Stimulated activated naive B cell treated with anti-CD40 and anti-IgM and Interleukin-4, amounts not matched to agents 10 μg/mL and 1 μg/mL and 100 μg/mL, for 72 hours (primary cell): ENCODE results near the gene IL6ST.
"Not testable (repeated sequence)": the region's sequence is repeated elsewhere in the genome, so short reads cannot be mapped to it uniquely, and the experiment has no call there.

Experiments used
- ATAC-seq, 2 donors: fragments of 150-1000 bp; cut with Tn5 transposase; replicated peaks; 2 replicates each; pipeline ENCODE4 v1.10.0; 2021; ENCODE audit warnings: moderate library complexity in 1 of 2
- DNase-seq: peaks from one replicate; pipeline ENCODE4 v3.0.0; 2021
- H3K27ac Mint-ChIP-seq: one replicate; pipeline ENCODE4 v1.8.0; 2022; ENCODE audit warnings: mild to moderate bottlenecking, mixed read lengths
- H3K27me3 Mint-ChIP-seq, 2 donors: one replicate each; pipeline ENCODE4 v1.8.0; 2022; ENCODE audit warnings: mixed read lengths in 2 of 2
- H3K36me3 Mint-ChIP-seq, 2 donors: one replicate each; pipeline ENCODE4 v1.8.0; 2022; ENCODE audit warnings: mixed read lengths in 2 of 2, mild to moderate bottlenecking in 1 of 2
- H3K4me1 Mint-ChIP-seq, 2 donors: one replicate each; pipeline ENCODE4 v1.8.0; 2022; ENCODE audit warnings: mixed read lengths in 2 of 2, mild to moderate bottlenecking in 1 of 2
- H3K4me3 Mint-ChIP-seq, 2 donors: one replicate each; pipeline ENCODE4 v1.8.0; 2022; ENCODE audit warnings: mild to moderate bottlenecking in 2 of 2, mixed read lengths in 2 of 2, moderate library complexity in 1 of 2
- H3K9me3 Mint-ChIP-seq, 2 donors: one replicate each; pipeline ENCODE4 v1.8.0; 2022; ENCODE audit warnings: mixed read lengths in 2 of 2, mild to moderate bottlenecking in 1 of 2

Gene IL6ST

DNA sequence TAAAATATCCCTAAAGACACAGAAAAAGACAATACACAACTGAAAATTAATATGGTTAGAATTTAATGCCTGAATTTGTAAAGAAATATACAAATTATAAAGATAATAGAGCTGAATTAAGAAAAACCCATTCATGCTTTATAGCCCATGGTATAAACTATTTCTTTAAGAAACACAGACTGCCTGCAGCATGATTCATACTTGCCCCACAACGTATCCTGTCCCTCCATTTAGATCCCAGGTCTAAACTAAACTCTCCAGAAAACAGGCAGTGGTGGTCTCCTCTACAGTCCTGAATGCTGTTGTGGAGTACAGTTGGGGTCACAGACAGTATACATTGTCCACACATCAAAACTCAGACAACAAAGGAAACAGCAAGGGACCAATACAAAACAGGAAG, 24.8 kb downstream of the IL6ST start:
- H3K4me3 Mint-ChIP-seq = no peak overlapping the region
- DNase-seq (no peak), ATAC-seq (no peak)
- no peak overlapping the region for H3K27ac Mint-ChIP-seq
- H3K36me3 Mint-ChIP-seq = peaks cover 15 to 31% of the 10 kb centered on the region in 2 donors
- no peaks in the 10 kb centered on the region for H3K27me3 Mint-ChIP-seq
- H3K9me3 Mint-ChIP-seq = no peaks in the 10 kb centered on the region
- peaks cover 0 to 2% of the 10 kb centered on the region in 2 donors for H3K4me1 Mint-ChIP-seq

DNA sequence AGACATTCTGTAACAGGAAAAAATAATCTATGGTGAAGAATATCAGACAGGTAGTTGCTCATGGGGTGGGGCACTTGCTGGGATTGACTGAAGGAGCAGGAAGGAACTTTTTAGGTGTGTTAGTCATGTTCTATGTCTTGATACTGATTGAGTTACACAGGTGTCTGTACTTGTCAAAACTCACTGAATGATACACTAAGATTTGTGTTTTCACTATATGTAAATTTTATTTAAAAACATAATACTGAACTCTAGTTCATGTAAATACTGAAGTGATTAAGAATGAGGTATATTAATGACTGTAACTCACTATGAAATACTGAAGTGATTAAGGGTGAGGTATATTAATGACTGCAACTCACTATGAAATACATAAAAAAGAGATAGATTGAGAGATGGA, 28.5 kb downstream of the IL6ST start:
- H3K27ac Mint-ChIP-seq = no peak overlapping the region
- peaks cover 0 to 2% of the 10 kb centered on the region in 2 donors for H3K4me1 Mint-ChIP-seq
- DNase-seq (no peak), ATAC-seq (no peak)
- H3K4me3 Mint-ChIP-seq = no peak overlapping the region
- peaks cover 19 to 30% of the 10 kb centered on the region in 2 donors for H3K36me3 Mint-ChIP-seq
- no peaks in the 10 kb centered on the region for H3K27me3 Mint-ChIP-seq
- H3K9me3 Mint-ChIP-seq = no peaks in the 10 kb centered on the region

DNA sequence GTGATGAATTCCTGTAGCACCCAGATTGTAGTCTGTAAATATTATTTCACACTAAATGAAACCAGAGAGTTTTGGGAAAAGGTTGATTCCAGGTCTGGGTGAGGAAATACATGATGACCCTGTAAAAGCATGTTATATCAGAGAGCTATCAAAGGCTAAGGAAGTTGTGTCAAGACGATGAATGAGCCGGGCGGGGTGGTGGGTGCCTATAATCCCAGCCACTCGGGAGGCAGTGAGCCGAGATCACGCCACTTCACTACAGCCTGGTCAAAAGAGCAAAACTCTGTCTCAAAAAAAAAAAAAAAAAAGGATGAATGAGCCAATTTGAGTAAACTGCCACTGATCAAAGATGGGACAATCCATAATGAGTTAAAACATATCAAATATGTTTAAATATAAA, 29.2 kb downstream of the IL6ST start:
- ATAC-seq (no peak), DNase-seq (no peak)
- H3K27me3 Mint-ChIP-seq = no peaks in the 10 kb centered on the region
- no peaks in the 10 kb centered on the region for H3K4me1 Mint-ChIP-seq
- H3K36me3 Mint-ChIP-seq = peaks cover 19 to 32% of the 10 kb centered on the region in 2 donors
- H3K27ac Mint-ChIP-seq = no peak overlapping the region
- H3K4me3 Mint-ChIP-seq = no peak overlapping the region
- H3K9me3 Mint-ChIP-seq = no peaks in the 10 kb centered on the region

DNA sequence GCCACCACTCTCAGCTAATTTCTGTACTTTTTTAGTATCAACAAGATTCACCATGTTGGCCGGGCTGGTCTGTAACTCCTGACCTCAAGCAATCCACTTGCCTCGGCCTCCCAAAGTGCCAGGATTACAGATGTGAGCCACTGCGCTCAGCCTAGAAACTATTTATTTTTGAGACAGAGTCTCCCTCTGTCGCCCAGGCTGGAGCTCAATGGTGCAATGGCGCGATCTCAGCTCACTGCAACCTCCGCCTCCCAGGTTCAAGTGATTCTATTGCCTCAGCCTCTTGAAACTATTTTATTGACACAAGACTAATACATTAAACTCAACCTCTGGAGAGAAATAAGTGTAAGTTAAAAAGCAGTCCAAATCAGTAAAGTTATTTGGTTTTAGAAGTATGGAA, 34.0 kb downstream of the IL6ST start:
- no peaks in the 10 kb centered on the region for H3K9me3 Mint-ChIP-seq
- H3K27me3 Mint-ChIP-seq = no peaks in the 10 kb centered on the region
- ATAC-seq (no peak), DNase-seq (no peak)
- no peak overlapping the region for H3K27ac Mint-ChIP-seq
- H3K4me1 Mint-ChIP-seq = no peaks in the 10 kb centered on the region
- H3K36me3 Mint-ChIP-seq = peaks cover 17 to 32% of the 10 kb centered on the region in 2 donors
- no peak overlapping the region for H3K4me3 Mint-ChIP-seq

DNA sequence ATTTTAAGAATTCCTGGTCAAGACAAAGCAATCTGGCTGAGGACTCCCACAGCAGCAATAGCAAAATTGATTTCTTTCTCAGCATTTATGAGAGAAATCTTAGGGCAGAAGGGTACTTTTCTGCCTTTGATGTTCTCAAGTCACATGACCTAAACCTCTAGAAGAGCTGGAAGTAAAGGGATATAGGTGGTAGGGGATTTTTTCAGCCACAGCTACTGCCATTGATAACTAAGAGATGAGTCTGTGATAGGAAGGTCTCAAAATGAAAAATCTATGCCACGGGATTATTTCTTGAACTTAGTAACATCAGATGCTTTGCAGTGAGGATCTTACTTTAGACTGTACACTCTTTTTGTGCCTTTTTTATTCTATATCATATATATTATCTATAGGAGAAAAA, 35.6 kb downstream of the IL6ST start:
- no peaks in the 10 kb centered on the region for H3K27me3 Mint-ChIP-seq
- H3K4me3 Mint-ChIP-seq = no peak overlapping the region
- H3K9me3 Mint-ChIP-seq = no peaks in the 10 kb centered on the region
- no peak overlapping the region for H3K27ac Mint-ChIP-seq
- H3K36me3 Mint-ChIP-seq = peaks cover 18 to 26% of the 10 kb centered on the region in 2 donors
- DNase-seq (no peak), ATAC-seq (no peak)
- no peaks in the 10 kb centered on the region for H3K4me1 Mint-ChIP-seq

DNA sequence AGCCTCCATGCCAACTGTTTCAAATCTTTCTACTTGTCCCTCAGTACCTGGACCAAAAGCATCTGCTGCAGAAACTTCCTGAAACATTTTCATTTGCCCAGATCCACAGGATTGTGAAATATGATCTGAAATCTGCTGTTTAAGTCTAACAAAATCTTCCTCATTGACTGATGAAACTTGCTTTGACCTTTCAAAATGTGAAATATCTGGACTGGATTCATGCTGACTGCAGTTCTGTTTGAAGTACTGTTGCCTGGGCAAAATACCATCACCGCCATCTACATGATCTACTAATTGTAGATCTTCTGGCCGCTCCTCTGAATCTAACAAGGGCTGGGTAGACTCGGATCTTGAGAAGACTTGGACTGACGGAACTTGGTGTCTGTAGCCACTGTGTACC, 53.6 kb downstream of the IL6ST start:
- DNase-seq, H3K27ac Mint-ChIP-seq, H3K4me1 Mint-ChIP-seq, ATAC-seq, H3K4me3 Mint-ChIP-seq, H3K9me3 Mint-ChIP-seq, H3K27me3 Mint-ChIP-seq: not testable (repeated sequence)
- peaks cover 14 to 15% of the 10 kb centered on the region in 2 donors for H3K36me3 Mint-ChIP-seq

DNA sequence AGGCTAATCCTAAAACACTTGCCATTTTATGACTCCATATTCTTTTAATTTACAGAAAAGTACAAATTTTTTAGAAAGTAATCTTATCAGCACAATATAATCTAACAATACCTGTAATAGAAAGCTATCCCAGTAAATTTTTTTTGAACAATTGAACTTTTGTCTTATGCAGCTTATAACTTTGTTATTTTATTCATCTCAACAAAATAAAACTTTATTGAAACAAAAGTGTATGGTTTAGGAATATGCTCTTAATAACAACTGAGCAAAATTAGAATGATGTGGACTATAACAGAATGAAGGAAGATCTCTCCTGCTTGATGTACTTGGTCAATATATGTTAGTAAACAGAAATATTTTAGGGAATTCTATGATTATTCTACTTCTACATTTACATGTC, 57.2 kb downstream of the IL6ST start:
- H3K27ac Mint-ChIP-seq, DNase-seq, H3K4me1 Mint-ChIP-seq, H3K9me3 Mint-ChIP-seq, ATAC-seq, H3K4me3 Mint-ChIP-seq, H3K27me3 Mint-ChIP-seq, H3K36me3 Mint-ChIP-seq: not testable (repeated sequence)

DNA sequence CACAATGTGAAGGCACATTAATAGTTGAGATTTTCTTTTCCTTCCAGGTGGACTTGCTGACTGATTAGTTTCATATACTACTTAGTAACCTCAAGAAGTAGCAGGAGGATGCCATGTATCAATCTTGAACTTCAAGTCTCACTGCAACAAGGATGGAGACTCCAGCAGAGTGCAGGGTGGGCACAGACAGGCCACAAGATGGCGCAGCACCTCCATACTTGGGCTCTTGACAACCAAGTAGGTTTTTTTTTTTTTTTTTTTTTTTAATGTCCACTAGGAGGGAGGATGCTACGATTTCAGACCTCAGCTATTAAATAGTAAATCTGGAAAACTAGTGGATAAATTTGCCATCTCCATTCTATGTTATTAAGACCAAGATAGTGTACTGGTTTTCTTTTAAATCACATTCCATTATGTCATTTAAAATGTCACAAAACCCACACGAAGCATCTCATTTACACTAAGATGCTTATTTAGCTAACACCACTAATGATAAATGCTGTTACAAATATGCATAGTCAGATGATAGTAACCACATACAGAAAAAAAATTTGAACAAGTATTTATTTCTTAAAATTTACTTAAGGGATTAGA, 58.6 kb downstream of the IL6ST start:
- Mint-ChIP-seq H3K4me3 (no peak overlapping the region), H3K36me3 (peaks cover 0 to 3% of the 10 kb centered on the region in 2 donors)

DNA sequence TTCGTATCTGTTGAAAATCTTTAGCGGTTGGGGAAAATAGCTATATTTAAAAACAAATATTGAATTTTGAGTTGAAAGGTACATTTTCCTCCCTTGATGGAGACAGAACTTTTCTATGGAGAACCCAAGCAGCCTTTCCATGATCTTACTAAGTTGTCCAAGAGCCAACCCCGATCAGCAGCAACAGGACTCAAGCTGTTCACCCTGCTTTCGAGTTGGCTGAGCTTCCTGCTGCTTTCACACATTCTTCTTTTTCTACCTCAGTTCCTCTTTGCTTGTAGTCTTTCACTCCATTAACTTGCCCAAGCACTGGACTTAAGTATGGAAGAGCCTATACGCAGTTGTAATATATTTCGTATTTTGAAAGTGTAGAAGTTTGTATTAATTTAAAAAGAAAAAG, 59.4 kb downstream of the IL6ST start:
- Mint-ChIP-seq H3K36me3 (peaks cover 0 to 3% of the 10 kb centered on the region in 2 donors), H3K27me3 (no peaks in the 10 kb centered on the region), H3K9me3 (no peaks in the 10 kb centered on the region), H3K27ac (no peak overlapping the region), H3K4me3 (no peak overlapping the region), H3K4me1 (peaks cover 0 to 2% of the 10 kb centered on the region in 2 donors)
- ATAC-seq (no peak), DNase-seq (no peak)

More for the DNA sequence above, 58.6 kb downstream of the IL6ST start:
- Mint-ChIP-seq H3K4me1 (peaks cover 0 to 2% of the 10 kb centered on the region in 2 donors), H3K27me3 (no peaks in the 10 kb centered on the region), H3K27ac (no peak overlapping the region), H3K9me3 (no peaks in the 10 kb centered on the region)
- ATAC-seq = peak; percentile 89 to 94
- DNase-seq = peak; percentile 70

DNA sequence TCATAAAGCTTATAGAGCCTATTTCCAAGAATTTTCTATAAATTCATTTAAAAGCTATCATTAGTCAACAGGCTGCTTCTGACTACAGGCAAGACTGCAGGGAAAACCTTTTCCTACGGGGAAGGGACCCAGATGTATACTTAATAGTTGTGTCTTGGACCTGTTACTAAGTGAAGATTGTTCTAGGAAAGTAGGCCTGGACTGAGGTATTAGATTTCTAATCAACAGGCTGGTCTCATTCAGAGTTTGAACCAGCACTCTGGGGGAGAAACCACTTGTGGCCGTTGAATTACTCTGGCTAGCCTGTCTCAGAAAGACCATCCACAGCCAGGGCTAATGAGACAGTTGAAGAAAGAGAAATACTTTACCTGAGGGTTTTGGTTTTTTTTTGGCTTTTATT, 60.0 kb downstream of the IL6ST start:
- ATAC-seq (no peak), DNase-seq (no peak)
- Mint-ChIP-seq H3K9me3 (no peaks in the 10 kb centered on the region), H3K4me1 (peaks cover 0 to 2% of the 10 kb centered on the region in 2 donors), H3K27ac (no peak overlapping the region), H3K27me3 (no peaks in the 10 kb centered on the region), H3K36me3 (no peaks in the 10 kb centered on the region), H3K4me3 (no peak overlapping the region)

DNA sequence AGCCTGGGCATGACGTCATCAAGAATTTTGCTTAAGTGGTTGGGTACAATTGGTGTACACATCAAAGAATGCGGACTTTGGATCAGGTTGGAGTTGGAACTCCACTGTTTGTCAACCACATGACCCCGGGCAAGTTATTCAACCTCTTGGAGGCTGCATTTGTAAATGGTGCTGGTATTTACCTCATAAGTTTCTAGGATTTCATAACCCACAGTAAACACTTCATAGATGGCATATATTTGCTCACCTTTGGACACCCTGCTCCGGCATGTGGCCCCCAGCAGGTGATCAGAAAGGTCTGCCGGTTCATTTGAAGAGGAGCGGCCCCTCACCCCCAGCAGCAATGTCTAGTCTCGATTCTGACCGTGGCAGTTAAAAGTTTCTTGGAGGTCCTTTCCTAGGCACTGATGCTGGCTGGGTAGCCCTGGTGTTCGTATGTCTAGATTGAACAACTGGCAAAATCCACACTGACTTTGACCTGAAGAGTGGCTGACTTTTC, 60.6 kb downstream of the IL6ST start:
- peaks cover 0 to 2% of the 10 kb centered on the region in 2 donors for H3K4me1 Mint-ChIP-seq
- H3K4me3 Mint-ChIP-seq = no peak overlapping the region
- H3K36me3 Mint-ChIP-seq = no peaks in the 10 kb centered on the region
- no peaks in the 10 kb centered on the region for H3K9me3 Mint-ChIP-seq
- no peak overlapping the region for H3K27ac Mint-ChIP-seq
- no peaks in the 10 kb centered on the region for H3K27me3 Mint-ChIP-seq
- ATAC-seq (no peak), DNase-seq (no peak)

DNA sequence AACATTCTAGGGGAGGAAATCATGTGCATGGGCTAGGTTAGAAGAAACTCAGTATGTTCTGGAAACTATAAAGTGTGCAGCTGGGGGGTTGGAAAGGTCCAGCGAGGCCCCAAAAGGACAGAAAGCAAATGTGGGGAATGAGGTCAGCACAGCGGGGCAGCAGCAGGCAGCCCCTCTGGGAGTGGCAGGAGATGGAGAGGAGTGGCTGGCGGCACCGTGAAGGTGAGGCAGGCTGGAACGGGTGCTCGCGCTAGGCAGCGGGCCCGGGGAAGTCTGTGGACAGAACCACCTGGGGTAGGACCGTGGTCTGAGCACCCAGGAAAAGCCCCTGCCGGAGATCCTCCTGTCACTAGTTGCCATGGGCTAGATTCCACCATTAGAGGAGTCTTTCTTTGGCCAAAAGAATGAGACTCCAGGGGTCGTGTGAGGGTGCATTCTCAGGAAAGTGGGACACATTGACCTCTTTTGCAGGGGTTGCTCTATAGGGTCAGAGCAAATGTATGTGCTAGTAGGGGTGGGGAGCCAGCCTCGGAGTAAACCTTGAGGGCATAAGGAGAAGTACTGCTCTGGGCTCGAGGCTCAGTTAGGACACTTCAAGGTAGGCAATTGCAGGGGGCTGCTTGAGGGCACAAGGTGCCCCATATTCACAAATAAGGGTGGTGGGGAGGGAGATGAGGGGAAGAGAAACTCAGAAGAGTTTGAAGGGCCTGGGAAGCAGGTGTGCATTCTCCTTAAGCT, 61.2 kb downstream of the IL6ST start:
- H3K4me1 Mint-ChIP-seq = peaks cover 0 to 2% of the 10 kb centered on the region in 2 donors
- DNase-seq (no peak), ATAC-seq (no peak)
- H3K4me3 Mint-ChIP-seq = no peak overlapping the region
- H3K27me3 Mint-ChIP-seq = no peaks in the 10 kb centered on the region
- H3K9me3 Mint-ChIP-seq = no peaks in the 10 kb centered on the region
- H3K27ac Mint-ChIP-seq = no peak overlapping the region
- H3K36me3 Mint-ChIP-seq = no peaks in the 10 kb centered on the region

DNA sequence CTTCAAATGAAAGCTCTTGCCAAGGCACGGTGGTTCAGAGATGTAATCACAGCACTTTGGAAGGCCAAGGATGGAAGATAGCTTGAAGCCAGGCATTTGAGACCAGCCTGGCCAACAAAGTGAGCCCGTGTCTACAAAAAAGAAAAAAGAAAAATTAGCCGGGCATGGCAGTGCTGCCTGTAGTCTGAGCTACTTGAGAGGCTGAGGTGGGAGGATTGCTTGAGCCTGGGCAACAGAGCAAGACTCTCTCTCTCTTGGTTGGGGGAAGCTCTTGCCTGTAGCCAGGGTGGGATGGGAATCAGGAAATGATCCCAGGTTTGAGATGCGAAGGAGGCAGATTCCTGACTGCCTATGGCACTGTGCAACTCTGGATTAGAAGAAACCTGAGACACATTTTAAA, 62.1 kb downstream of the IL6ST start:
- ATAC-seq (no peak), DNase-seq (no peak)
- Mint-ChIP-seq H3K4me3 (no peak overlapping the region), H3K36me3 (no peaks in the 10 kb centered on the region), H3K27ac (no peak overlapping the region), H3K27me3 (peaks cover 0 to 7% of the 10 kb centered on the region in 2 donors), H3K4me1 (peaks cover 0 to 2% of the 10 kb centered on the region in 2 donors), H3K9me3 (no peaks in the 10 kb centered on the region)

DNA sequence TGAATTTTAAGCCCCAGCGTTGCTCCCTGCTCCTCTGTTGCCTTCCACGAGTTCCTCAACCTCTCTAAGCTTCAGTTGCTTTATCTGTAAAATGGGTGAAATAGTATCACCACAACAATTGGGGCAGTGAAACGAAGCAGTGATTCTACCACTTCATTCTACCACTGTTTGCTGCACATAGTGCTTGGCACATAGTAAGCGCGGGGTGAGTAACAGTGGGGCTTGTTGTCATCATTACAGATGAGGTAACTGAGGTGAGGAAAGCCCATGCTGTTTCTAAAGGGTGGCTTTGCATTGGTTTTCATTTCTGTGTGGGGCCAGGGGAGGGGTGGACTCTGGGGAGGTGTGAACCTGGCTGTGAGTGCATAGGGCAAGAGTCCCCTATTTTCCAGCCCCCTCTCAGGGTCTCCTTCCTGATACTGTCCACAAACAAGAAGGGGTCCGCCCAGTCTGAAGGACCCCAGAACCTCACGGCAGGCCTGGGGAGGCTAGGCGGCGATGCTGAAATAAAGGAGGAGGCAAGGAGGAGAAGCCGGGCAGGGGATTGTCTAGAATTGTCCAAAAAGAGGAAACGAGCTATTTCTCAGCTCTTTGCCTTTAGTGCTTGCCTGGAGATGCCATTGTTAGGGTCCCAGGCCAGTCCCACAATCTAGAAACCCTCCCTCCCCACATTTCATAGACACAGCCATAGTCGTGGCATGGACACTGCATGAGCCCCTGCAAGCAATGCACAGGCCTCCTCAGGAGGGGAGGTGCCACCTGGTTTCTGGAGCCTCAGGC, 65.6 kb downstream of the IL6ST start:
- no peak overlapping the region for H3K27ac Mint-ChIP-seq
- DNase-seq = no peak
- no peaks in the 10 kb centered on the region for H3K9me3 Mint-ChIP-seq
- no peak overlapping the region for H3K4me3 Mint-ChIP-seq
- H3K36me3 Mint-ChIP-seq = no peaks in the 10 kb centered on the region
- ATAC-seq = no peak
- H3K27me3 Mint-ChIP-seq = peaks cover 0 to 8% of the 10 kb centered on the region in 2 donors
- no peaks in the 10 kb centered on the region for H3K4me1 Mint-ChIP-seq
